BJ (cell line): Measurements from ENCODE around the gene CRYGB. TPM values are rescaled to one million over a fixed set of nuclear protein-coding genes. Genes with fewer than 3 reads are reported as not detected.
A peak's percentile ranks its signal among the peaks of the same experiment; 100 is the strongest.

Source experiments
- CTCF ChIA-PET: fragments of 350-600 bp; formaldehyde crosslinking; extraction: SDS; loops from one replicate; lab custom pipeline; 2021; ENCODE audit warnings: antibody characterized with exemption, inconsistent platforms; lab: Yijun Ruan, JAX
- POLR2A ChIA-PET: fragments of 300-600 bp; sonication (Branson Sonifier 250); formaldehyde crosslinking; extraction: SDS; loops from one replicate; lab custom pipeline; 2021; ENCODE audit warnings: antibody characterized with exemption; lab: Charles Lee
- DNase-seq: peaks from one replicate; pipeline ENCODE4 v3.0.0-alpha.2; 2011; ENCODE audit warnings: low read depth
- H3K27me3 ChIP-seq: 2 replicates; pipeline ENCODE4 v1.6.0; 2011; ENCODE audit warnings: low read length; ENCODE audit not compliant: control insufficient read depth, insufficient read depth
- H3K36me3 ChIP-seq: 2 replicates; pipeline ENCODE4 v1.5.1; 2011; ENCODE audit warnings: low read length; ENCODE audit not compliant: control insufficient read depth, insufficient read depth
- H3K4me3 ChIP-seq: 2 replicates; pipeline ENCODE4 v1.5.1; 2011; ENCODE audit warnings: low read depth, mild to moderate bottlenecking, control low read depth, low read length
- polyA plus RNA-seq: library from polyadenylated mRNA; depleted of rRNA; stranded (reverse); fragments of >200 nt; gene quantifications from 2 replicates; pipeline ENCODE4 v1.2.3, GENCODE V29; 2011
- TF ChIP-seq, protein P1 (sequence below): IDR thresholded peaks from 2 replicates; pipeline ENCODE4 v1.5.1; 2011; ENCODE audit warnings: low read depth, mild to moderate bottlenecking, control low read depth, inconsistent platforms, low read length, moderate library complexity; ENCODE audit not compliant: insufficient read depth

The CRYGB gene
- polyA plus RNA-seq, 1 experiment: not detected

DNA sequence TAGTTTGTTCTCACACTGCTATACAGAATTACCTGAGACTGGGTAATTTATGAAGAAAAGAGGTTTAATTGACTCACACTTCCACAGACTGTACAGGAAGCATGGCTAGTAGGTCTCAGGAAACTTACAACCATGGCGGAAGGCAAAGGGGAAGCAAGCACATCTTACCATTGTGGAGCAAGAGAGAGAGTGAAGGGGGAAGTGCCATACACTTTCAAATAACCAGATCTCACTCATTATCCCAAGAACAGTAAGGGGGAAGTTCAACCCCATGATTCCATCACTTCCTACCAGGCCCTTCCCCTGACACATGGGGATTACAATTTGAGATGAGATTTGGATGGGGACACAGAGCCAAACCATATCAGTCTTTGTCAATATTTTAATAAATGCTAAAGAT lies 5.0 kb upstream of the CRYGB start:
- CTCF ChIA-PET: no interaction called here
- POLR2A ChIA-PET: no interaction called here
- Histone ChIP-seq H3K4me3 (no peak overlapping the region), H3K27me3 (no peaks in the 10 kb centered on the region), H3K36me3 (no peaks in the 10 kb centered on the region)
- TF ChIP-seq, protein P1, sequence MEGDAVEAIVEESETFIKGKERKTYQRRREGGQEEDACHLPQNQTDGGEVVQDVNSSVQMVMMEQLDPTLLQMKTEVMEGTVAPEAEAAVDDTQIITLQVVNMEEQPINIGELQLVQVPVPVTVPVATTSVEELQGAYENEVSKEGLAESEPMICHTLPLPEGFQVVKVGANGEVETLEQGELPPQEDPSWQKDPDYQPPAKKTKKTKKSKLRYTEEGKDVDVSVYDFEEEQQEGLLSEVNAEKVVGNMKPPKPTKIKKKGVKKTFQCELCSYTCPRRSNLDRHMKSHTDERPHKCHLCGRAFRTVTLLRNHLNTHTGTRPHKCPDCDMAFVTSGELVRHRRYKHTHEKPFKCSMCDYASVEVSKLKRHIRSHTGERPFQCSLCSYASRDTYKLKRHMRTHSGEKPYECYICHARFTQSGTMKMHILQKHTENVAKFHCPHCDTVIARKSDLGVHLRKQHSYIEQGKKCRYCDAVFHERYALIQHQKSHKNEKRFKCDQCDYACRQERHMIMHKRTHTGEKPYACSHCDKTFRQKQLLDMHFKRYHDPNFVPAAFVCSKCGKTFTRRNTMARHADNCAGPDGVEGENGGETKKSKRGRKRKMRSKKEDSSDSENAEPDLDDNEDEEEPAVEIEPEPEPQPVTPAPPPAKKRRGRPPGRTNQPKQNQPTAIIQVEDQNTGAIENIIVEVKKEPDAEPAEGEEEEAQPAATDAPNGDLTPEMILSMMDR: no peak
- no peak for DNase-seq

DNA sequence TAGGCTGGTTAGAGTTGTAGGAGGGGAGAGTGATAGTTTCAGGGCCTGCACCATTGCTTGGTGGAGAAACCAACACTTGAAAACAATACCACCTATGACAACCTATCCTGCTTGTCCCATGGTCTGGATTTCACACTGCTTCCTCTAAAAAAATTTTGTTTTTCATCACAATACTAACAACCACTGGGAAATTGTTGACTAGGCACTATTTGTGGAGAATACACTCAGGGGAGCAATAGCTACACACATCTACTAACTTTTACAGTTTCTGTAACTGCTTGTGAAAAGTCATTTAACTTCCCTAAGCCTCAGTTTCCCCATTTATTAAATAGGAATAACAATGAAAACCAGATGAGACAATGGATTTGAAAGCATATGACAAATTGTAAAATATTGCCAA lies 4.1 kb upstream of the CRYGB start:
- no peak overlapping the region for H3K4me3 ChIP-seq
- ChIA-PET CTCF (no interaction called here), POLR2A (no interaction called here)
- TF ChIP-seq, protein P1: no peak
- no peak for DNase-seq
- H3K36me3 ChIP-seq: no peaks in the 10 kb centered on the region
- H3K27me3 ChIP-seq: no peaks in the 10 kb centered on the region

DNA sequence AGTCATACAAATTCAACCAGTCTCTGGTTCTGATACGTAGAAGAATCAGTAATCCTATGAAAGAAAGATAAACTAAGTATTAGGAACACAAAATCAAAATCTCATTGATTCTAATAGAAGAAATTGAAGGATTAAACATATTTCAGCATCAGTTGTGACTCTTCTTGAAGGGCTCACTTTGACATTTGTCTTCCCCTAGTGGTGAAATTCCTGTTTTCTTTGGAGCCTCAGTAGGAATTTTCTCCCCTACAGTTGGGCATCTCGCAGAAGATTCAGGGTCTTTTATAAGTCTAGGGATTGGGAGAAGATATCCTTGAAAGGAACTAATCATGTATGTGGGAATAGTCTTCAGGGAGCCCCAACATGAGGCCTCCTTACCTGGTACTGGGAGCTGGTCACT lies 2.8 kb upstream of the CRYGB start:
- CTCF ChIA-PET: no interaction called here
- TF ChIP-seq, protein P1: 0 out of 2 replicates have a peak, but pooled peaks have one; percentile 13

DNA sequence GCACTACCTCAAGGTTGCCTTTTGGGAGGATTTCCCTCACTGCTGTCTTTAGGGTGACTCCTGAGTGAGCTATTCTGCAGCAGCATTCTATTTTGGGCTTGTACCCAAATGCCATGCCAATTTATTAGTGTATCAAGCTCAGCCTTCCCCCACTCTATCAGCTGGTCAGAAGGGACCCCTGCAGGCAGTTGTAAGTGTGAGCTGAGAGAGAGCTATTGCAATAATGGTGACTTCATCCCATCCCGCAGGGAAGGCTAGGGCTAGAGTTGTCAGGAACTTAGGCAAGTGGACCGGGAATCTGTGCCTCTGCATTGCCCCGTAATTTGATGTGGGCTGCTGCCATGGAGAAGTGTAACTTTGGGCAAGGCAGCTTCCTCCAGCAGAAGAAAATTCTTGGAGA lies 1.8 kb upstream of the CRYGB start:
- no peak overlapping the region for H3K4me3 ChIP-seq

More for the DNA sequence above, 2.8 kb upstream of the CRYGB start:
- Histone ChIP-seq H3K4me3 (no peak overlapping the region), H3K27me3 (no peaks in the 10 kb centered on the region), H3K36me3 (no peaks in the 10 kb centered on the region)
- POLR2A ChIA-PET: no interaction called here
- no peak for DNase-seq

DNA sequence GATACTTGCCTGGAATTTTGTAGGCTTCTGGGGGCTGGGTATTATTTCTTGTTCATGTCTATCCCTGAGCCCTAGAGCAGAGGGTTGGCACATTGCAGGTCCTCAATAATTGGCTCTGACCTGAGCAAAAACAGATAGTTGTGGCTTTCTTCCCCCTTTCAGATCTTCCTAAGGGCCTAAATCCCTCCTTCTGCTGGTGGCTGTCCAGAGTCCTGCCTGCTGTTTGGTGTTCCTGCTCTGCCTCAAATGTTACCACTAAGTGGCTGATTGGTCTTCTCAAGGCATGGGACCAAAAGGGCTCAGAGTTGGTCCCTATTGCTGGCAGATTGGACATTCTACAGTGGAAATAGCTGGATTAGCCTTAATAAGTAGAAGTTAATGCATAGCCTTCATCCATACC lies 1.1 kb upstream of the CRYGB start:
- TF ChIP-seq, protein P1: no peak

More for the DNA sequence above, 1.8 kb upstream of the CRYGB start:
- no peak for DNase-seq
- ChIA-PET POLR2A (no interaction called here), CTCF (no interaction called here)
- Histone ChIP-seq H3K36me3 (no peaks in the 10 kb centered on the region), H3K27me3 (no peaks in the 10 kb centered on the region)
- TF ChIP-seq, protein P1: no peak

More for the DNA sequence above, 1.1 kb upstream of the CRYGB start:
- DNase-seq: no peak
- ChIA-PET CTCF (no interaction called here), POLR2A (no interaction called here)
- Histone ChIP-seq H3K36me3 (no peaks in the 10 kb centered on the region), H3K27me3 (no peaks in the 10 kb centered on the region), H3K4me3 (no peak overlapping the region)
